T47D (cell line): ENCODE data around the gene AMOTL1.
A peak's percentile ranks its signal among the peaks of the same experiment; 100 is the strongest.

Experiments
- DNase-seq, 2 experiments: peaks; one replicate each; pipeline versions ENCODE4 v3.0.0 to v3.0.0-alpha.2; 2011 to 2012; ENCODE audit warnings: low read depth in 1 of 2, low spot score in 1 of 2
- JUND ChIP-seq: IDR thresholded peaks from 2 replicates; pipeline ENCODE4 v1.6.1; 2012; ENCODE audit warnings: low read depth
- in situ Hi-C: cut with HindIII; loops from 2 replicates; pipeline ENCODE4 v1.10.0; 2016; ENCODE audit warnings: low sequenced_read_pairs, low pct_unique_long_range_greater_than_20kb

AMOTL1 gene

GRCh38 chr11:94732617-94733281, 35.4 kb upstream of the AMOTL1 start:
- DNase-seq: no peak
- no peak for TF ChIP-seq JUND
- in situ Hi-C loops: no loop called here

- no peak for DNase-seq
- in situ Hi-C loops: no loop called here
- TF ChIP-seq JUND: no peak
Observed at GRCh38 chr11:94734563-94735275, 33.4 kb upstream of the AMOTL1 start.

GRCh38 chr11:94735907-94736306, 32.2 kb upstream of the AMOTL1 start:
- in situ Hi-C loops: no loop called here
- no peak for DNase-seq

GRCh38 chr11:94737171-94737611, 31.0 kb upstream of the AMOTL1 start:
- TF ChIP-seq JUND: peak; percentile 93
- in situ Hi-C loops: no loop called here
- DNase-seq: peak; percentile 80 to 86

More at GRCh38 chr11:94735907-94736306, 32.2 kb upstream of the AMOTL1 start:
- TF ChIP-seq JUND: no peak

- no peak for TF ChIP-seq JUND
- DNase-seq: no peak
- in situ Hi-C loops: no loop called here
Observed at GRCh38 chr11:94738746-94739145, 29.4 kb upstream of the AMOTL1 start.

GRCh38 chr11:94739331-94739730, 28.8 kb upstream of the AMOTL1 start:
- TF ChIP-seq JUND: no peak
- in situ Hi-C loops: no loop called here
- DNase-seq: peak in 1 of 2 experiments; percentile 33

GRCh38 chr11:94740083-94741021, 27.8 kb upstream of the AMOTL1 start:
- no peak for TF ChIP-seq JUND
- no peak for DNase-seq
- in situ Hi-C loops: no loop called here

- peak; percentile 65 to 96 for DNase-seq
- in situ Hi-C loops: no loop called here
- no peak for TF ChIP-seq JUND
Observed at GRCh38 chr11:94741022-94741679, 27.0 kb upstream of the AMOTL1 start.

- no peak for DNase-seq
- in situ Hi-C loops: no loop called here
Observed at GRCh38 chr11:94742665-94743064, 25.5 kb upstream of the AMOTL1 start.

GRCh38 chr11:94746721-94747120, 21.4 kb upstream of the AMOTL1 start:
- DNase-seq: no peak
- no peak for TF ChIP-seq JUND
- in situ Hi-C loops: no loop called here

More at GRCh38 chr11:94742665-94743064, 25.5 kb upstream of the AMOTL1 start:
- no peak for TF ChIP-seq JUND

GRCh38 chr11:94747146-94747545, 21.0 kb upstream of the AMOTL1 start:
- in situ Hi-C loops: no loop called here
- no peak for TF ChIP-seq JUND
- DNase-seq: peak; percentile 78 to 83

- in situ Hi-C loops: no loop called here
- no peak for TF ChIP-seq JUND
- peak; percentile 31 to 40 for DNase-seq
Observed at GRCh38 chr11:94747601-94748041, 20.5 kb upstream of the AMOTL1 start.

GRCh38 chr11:94749369-94749768, 18.8 kb upstream of the AMOTL1 start:
- DNase-seq: no peak
- in situ Hi-C loops: no loop called here
- TF ChIP-seq JUND: no peak
